Measurements from ENCODE around the gene TANGO6. TPM values are rescaled to one million over a fixed set of nuclear protein-coding genes. Genes with fewer than 3 reads are reported as not detected.

The TANGO6 gene
- total RNA-seq, 2 donors from 2014 or later: 23.8 to 38.4 TPM

DNA sequence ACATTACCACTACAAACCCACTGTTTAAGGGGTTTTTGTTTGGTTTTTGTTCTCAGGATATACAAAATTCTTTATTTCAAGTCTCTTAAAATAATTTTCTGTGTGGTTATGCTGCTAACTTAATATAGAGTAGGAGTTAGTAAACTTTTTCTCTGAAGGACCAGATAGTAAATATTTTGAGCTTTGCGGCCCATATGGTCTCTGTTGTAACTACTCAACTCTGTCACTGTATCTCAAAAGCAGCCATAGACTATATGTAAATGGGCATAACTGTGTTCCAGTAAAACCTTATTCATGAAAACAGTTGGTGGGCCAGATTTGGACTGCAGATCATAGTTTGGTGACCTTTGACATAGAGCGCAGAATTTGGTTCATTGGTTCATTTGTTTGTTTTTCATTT lies 7.2 kb downstream of the TANGO6 start:
- DNase-seq (ENCODE audit: low spot score in 2 of 2) (no peak), ATAC-seq (no peak)
- no peaks in the 10 kb centered on the region for H3K9me3 Mint-ChIP-seq
- H3K36me3 Mint-ChIP-seq: peaks cover 0 to 6% of the 10 kb centered on the region in 2 donors
- H3K27ac Mint-ChIP-seq: no peak overlapping the region

- Mint-ChIP-seq H3K27ac (no peak overlapping the region), H3K9me3 (no peaks in the 10 kb centered on the region), H3K36me3 (peaks cover 0 to 6% of the 10 kb centered on the region in 2 donors)
- DNase-seq (ENCODE audit: low spot score in 2 of 2) (no peak), ATAC-seq (no peak)
These were observed 8.3 kb downstream of the TANGO6 start for GRCh38 chr16:68851601-68852000.

GRCh38 chr16:68857479-68857878 lies 14.1 kb downstream of the TANGO6 start:
- Mint-ChIP-seq H3K27ac (no peak overlapping the region), H3K9me3 (no peaks in the 10 kb centered on the region), H3K36me3 (peaks cover 4 to 5% of the 10 kb centered on the region in 2 donors)
- DNase-seq (ENCODE audit: low spot score in 2 of 2): no peak
- ATAC-seq: no peak

- DNase-seq (ENCODE audit: low spot score in 2 of 2) (no peak), ATAC-seq (no peak)
- Mint-ChIP-seq H3K9me3 (no peaks in the 10 kb centered on the region), H3K36me3 (peaks cover 4 to 5% of the 10 kb centered on the region in 2 donors), H3K27ac (no peak overlapping the region)
These were observed 16.5 kb downstream of the TANGO6 start for GRCh38 chr16:68859828-68860227.

- Mint-ChIP-seq H3K9me3 (no peaks in the 10 kb centered on the region), H3K27ac (peak overlapping the region in 1 of 2 donors; percentile 18)
These were observed 17.9 kb downstream of the TANGO6 start for GRCh38 chr16:68860978-68861892.

DNA sequence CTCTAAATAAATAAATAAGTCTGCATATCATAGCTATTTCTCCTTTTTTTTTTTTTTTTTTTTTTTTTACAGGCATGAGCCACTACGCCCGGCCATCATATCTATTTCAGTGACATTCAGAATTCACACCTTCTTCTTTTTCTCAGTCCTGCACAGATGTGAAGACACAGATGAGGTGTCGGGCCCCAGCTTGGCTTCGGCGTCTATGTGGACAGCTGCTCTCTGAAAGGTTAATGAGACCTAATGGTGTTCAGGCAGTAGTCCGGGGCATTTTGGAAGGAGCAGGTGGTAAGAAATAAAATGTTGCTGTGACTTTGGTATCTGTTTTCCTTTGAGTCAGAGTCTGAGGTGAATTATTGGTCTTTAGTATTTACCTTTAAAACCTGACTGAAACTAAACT lies 23.6 kb downstream of the TANGO6 start:
- DNase-seq (ENCODE audit: low spot score in 2 of 2) (no peak), ATAC-seq (no peak)
- Mint-ChIP-seq H3K27ac (no peak overlapping the region), H3K36me3 (peaks cover 9 to 12% of the 10 kb centered on the region in 2 donors), H3K9me3 (no peaks in the 10 kb centered on the region)

More at GRCh38 chr16:68860978-68861892, 17.9 kb downstream of the TANGO6 start:
- ATAC-seq: no peak
- no peak for DNase-seq (ENCODE audit: low spot score in 2 of 2)
- peaks cover 4 to 5% of the 10 kb centered on the region in 2 donors for H3K36me3 Mint-ChIP-seq

DNA sequence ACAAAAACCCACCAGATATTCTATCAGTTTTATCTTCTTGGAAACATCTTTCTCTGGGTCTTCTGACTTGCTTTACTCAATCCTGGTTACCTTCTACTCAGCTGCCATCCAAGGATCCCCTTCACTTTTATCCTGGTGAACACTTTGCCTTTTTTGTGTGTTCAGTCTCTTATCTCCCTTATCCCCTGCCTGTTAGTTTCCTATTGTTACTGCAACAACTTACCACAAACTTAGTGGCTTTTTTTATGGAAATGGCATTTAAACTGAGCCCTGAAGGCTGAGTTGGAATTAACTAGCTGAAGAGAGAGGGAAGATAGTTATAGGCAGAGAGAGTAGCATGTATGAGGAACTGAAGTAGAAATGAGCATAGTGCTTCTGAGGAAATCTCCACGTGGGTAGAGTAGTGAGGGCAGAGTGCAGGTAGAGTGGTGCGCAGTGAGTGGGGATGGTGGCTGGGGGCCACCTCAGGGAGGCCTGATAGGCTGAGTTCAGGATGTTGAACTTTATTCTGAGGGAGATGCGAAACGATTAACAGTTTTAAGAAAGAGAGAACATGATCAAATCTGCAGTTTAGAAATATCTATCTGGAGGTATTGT lies 26.3 kb downstream of the TANGO6 start:
- Mint-ChIP-seq H3K27ac (peak overlapping the region in 1 of 2 donors; percentile 7), H3K36me3 (peaks cover 9 to 12% of the 10 kb centered on the region in 2 donors), H3K9me3 (no peaks in the 10 kb centered on the region)
- no peak for ATAC-seq
- no peak for DNase-seq (ENCODE audit: low spot score in 2 of 2)

- H3K9me3 Mint-ChIP-seq: no peaks in the 10 kb centered on the region
- peaks cover 9 to 25% of the 10 kb centered on the region in 2 donors for H3K36me3 Mint-ChIP-seq
- ATAC-seq: no peak
- DNase-seq (ENCODE audit: low spot score in 2 of 2): no peak
- peak overlapping the region in 1 of 2 donors; percentile 75 for H3K27ac Mint-ChIP-seq
These were observed 30.5 kb downstream of the TANGO6 start for GRCh38 chr16:68873635-68874471.

- DNase-seq (ENCODE audit: low spot score in 2 of 2) (no peak), ATAC-seq (no peak)
- Mint-ChIP-seq H3K36me3 (peaks cover 0 to 12% of the 10 kb centered on the region in 2 donors), H3K27ac (no peak overlapping the region), H3K9me3 (no peaks in the 10 kb centered on the region)
These were observed 32.5 kb downstream of the TANGO6 start for GRCh38 chr16:68875871-68876270.

DNA sequence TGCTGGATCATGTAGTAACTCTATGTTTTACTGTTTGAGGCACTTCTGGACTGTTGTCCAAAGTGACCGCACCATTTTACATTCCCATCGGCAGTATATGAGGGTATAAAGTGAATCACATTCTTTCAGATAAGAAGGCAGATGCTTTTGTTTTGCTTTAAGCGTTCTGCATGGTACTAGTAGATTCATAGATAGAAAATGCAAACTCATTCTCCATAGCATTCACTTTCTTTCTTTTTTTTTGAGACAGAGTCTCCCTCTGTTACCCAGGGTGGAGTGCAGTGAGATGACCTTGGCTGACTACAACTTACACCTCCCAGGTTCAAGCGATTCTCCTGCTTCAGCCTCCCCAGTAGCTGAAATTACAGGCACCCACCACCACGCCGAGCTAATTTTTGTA lies 40.4 kb downstream of the TANGO6 start:
- ATAC-seq (no peak), DNase-seq (ENCODE audit: low spot score in 2 of 2) (no peak)
- Mint-ChIP-seq H3K9me3 (no peaks in the 10 kb centered on the region), H3K36me3 (no peaks in the 10 kb centered on the region), H3K27ac (no peak overlapping the region)

DNA sequence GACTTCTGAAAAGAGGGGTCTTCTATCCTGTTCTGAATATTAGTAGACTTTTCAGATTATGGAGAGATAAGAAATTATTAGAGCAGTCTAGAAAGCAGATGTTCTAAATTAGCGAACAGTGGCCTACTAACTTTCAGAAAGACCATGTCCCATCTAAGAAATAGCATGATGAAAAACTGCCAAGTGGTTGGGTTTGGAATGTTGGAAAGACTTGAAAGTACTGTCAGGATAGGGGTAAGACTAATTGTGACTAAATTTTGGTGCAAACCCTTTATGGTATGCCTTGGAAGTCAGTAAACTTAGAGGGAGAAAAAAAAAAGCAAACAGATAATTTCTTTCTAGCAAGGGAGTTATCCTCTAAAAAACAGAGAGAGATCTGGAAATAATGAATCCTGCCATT lies 41.1 kb downstream of the TANGO6 start:
- no peak for DNase-seq (ENCODE audit: low spot score in 2 of 2)
- no peak for ATAC-seq
- H3K36me3 Mint-ChIP-seq: no peaks in the 10 kb centered on the region
- no peaks in the 10 kb centered on the region for H3K9me3 Mint-ChIP-seq
- peak overlapping the region in 1 of 2 donors; percentile 2 for H3K27ac Mint-ChIP-seq

DNA sequence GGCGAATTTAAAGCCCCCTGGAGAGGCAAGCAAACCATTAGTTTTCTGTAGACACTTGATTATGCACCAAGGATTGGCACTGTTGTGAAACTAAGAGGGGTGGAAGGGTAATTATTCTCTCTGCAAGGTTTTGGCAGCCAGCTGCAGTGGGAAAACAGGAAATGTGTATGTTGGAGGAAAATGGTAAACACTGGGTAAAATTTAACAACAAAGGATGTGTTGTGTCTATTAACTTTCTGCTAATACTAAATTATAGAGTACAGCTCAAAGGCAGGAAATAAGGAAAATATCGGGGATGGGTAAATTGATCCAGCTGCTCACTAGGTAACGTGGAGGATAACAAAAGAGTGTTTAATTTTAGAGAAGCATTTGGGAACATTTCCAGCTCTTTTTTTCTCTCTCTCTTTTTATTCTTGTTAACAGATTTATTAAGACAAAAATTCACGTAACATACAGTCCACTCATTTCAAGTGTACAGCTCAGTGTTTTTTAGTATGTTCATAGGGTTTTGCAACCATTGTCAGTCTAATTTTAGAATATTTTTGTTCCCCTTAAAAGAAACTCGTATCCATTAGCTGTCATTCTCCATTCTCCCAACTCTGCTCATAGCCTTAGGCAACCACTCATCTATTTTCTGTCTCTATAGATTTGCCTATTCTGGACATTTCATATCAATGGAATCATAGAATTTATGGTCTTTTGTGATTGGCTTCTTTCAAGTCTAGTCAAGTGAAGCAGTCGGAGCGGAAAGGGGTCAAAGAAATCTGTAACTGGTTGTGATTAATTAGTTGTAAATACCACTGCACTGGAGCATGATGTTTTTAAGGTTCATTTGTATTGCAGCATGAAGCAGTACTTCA lies 41.8 kb downstream of the TANGO6 start:
- DNase-seq (ENCODE audit: low spot score in 2 of 2) (no peak), ATAC-seq (no peak)
- Mint-ChIP-seq H3K9me3 (no peaks in the 10 kb centered on the region), H3K36me3 (no peaks in the 10 kb centered on the region), H3K27ac (no peak overlapping the region)

- H3K9me3 Mint-ChIP-seq: no peaks in the 10 kb centered on the region
- ATAC-seq: no peak
- H3K27ac Mint-ChIP-seq: no peak overlapping the region
- no peaks in the 10 kb centered on the region for H3K36me3 Mint-ChIP-seq
- DNase-seq (ENCODE audit: low spot score in 2 of 2): no peak
These were observed 43.8 kb downstream of the TANGO6 start for GRCh38 chr16:68887107-68887506.

GRCh38 chr16:68889508-68890150 lies 46.3 kb downstream of the TANGO6 start:
- Mint-ChIP-seq H3K9me3 (no peaks in the 10 kb centered on the region), H3K27ac (no peak overlapping the region), H3K36me3 (peaks cover 4 to 5% of the 10 kb centered on the region in 2 donors)
- ATAC-seq: no peak
- DNase-seq (ENCODE audit: low spot score in 2 of 2): no peak

DNA sequence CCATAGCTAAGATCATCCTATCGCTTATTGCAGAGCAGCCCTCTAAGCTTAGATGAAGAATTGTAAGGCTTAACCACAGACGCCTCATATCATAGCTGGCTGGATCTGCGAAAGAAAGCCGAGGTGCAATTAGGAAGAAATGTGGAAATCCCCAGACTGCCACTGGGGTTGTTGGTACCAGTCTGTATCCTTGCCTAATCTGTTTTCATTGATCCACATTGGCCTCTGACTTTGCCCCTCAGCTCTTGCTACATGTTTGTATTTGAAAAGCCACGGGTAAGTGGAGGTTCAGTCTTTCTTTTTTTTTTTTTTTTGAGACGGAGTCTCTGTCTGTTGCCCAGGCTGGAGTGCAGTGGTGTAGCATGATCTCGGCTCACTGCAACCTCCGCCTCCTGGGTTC lies 48.9 kb downstream of the TANGO6 start:
- ATAC-seq (no peak), DNase-seq (ENCODE audit: low spot score in 2 of 2) (no peak)
- H3K36me3 Mint-ChIP-seq: peaks cover 4 to 5% of the 10 kb centered on the region in 2 donors
- H3K27ac Mint-ChIP-seq: no peak overlapping the region
- no peaks in the 10 kb centered on the region for H3K9me3 Mint-ChIP-seq

- H3K27ac Mint-ChIP-seq: no peak overlapping the region
- peaks cover 4 to 5% of the 10 kb centered on the region in 2 donors for H3K36me3 Mint-ChIP-seq
- ATAC-seq (no peak), DNase-seq (ENCODE audit: low spot score in 2 of 2) (no peak)
- no peaks in the 10 kb centered on the region for H3K9me3 Mint-ChIP-seq
These were observed 49.6 kb downstream of the TANGO6 start for GRCh38 chr16:68892898-68893297.

All from activated naive CD4-positive, alpha-beta T cell treated with anti-CD3 and anti-CD28 coated beads, Interleukin-2, amount 50 U/mL, for 72 hours (primary cell).